Measurements from ENCODE around the gene PAPSS1. TPM values are rescaled to one million over a fixed set of nuclear protein-coding genes. Genes with fewer than 3 reads are reported as not detected.
A peak's percentile ranks its signal among the peaks of the same experiment; 100 is the strongest.

PAPSS1 gene
- total and polyA plus RNA-seq, 9 of the 15 experiments (the other 6 are each of a cell fraction or from before 2014, with no cell fraction given): 21.1 to 53.9 (median 41.9) TPM

DNA sequence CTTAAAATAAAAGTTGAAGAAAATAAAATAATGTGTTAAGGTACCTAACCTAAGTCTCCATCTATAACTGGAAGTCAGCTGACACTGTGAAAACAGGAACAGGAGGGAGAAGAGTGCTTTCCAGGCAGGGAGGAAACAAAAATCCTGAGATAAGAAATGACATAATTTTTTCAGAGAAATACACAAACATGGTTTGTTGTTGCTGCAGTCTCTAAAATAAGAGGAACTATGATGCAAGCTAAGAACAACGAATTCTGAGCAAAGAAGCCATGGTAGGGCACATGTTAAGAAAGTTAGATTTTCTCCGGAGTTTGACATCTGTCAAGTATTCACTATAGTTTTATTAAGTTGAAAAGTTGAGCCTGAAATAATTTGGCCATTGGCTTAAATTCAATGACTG lies 26.9 kb downstream of the PAPSS1 start:
- 12% methylated on average over 2 of the region's 2 CpGs for WGBS (ENCODE audit: insufficient coverage, low coverage, missing lambda C conversion rate)
- no peak for FAIRE-seq
- Histone ChIP-seq H3K27me3 (ENCODE audit: control insufficient read depth in 2 of 2, insufficient read depth in 2 of 2, low read length in 2 of 2) (no peaks in the 10 kb centered on the region), H2AFZ (ENCODE audit: low read depth, low read length) (peak overlapping the region; percentile 10; the same call in 1 of the 2 replicates), H3K4me3 (no peak overlapping the region), H3K36me3 (ENCODE audit: control insufficient read depth, insufficient read depth, low read length) (peaks cover 6% of the 10 kb centered on the region; the same call in 2 of the 3 replicates), H3K27ac (ENCODE audit: extremely low read depth, low read depth, low read length) (peak overlapping the region; percentile 67; the same call in 2 of the 3 replicates), H3K4me2 (ENCODE audit: insufficient read depth, low read length) (no peak overlapping the region), H4K20me1 (replicated peaks; ENCODE audit: control insufficient read depth, insufficient read depth, low read length) (no peaks in the 10 kb centered on the region), H3K79me2 (ENCODE audit: control insufficient read depth, insufficient read depth, low read length) (no peaks in the 10 kb centered on the region), H3K4me1 (replicated peaks in 1 of 2; ENCODE audit: control insufficient read depth in 2 of 2, insufficient read depth in 2 of 2, low read length in 2 of 2) (peaks cover 0 to 11% of the 10 kb centered on the region in 2 experiments; a peak in 2 of 5 replicates), H3K9me1 (ENCODE audit: control insufficient read depth, insufficient read depth, low read length) (no peaks in the 10 kb centered on the region), H3K9me3 (replicated peaks; ENCODE audit: control insufficient read depth, insufficient read depth, low read depth, low read length) (no peaks in the 10 kb centered on the region), H3K9ac (ENCODE audit: insufficient read depth in 1 of 2, low read depth in 2 of 2, low read length in 2 of 2) (no peak overlapping the region)
- ChIA-PET CTCF (ENCODE audit: low intra/inter-chr PET ratio) (no interaction called here), POLR2A (no interaction called here)
- intact Hi-C loops (cut with micrococcal nuclease) (no loop called here), in situ Hi-C loops (cut with MboI) (no loop called here)
- peak; percentile 56; the same call in 2 of the 3 replicates for ATAC-seq
- no TSS peak for BruUV-seq (replicated peaks)
- no peak for DNase-seq (ENCODE audit: extremely low read depth in 1 of 4, low spot score in 3 of 4)
- TF ChIP-seq GTF2F1 (IDR thresholded peaks at IDR 0.05; ENCODE audit: low read depth, low read length) (no peak), SMAD3 (CRISPR knock-in tag; conservative IDR thresholded peaks at IDR 0.05) (no peak), NUFIP1 (IDR thresholded peaks at IDR 0.05; ENCODE audit: partially characterized antibody) (no peak), PRMT5 (CRISPR knock-in tag; IDR thresholded peaks at IDR 0.05) (no peak), GABPB1 (CRISPR knock-in tag; IDR thresholded peaks at IDR 0.05) (no peak), GATA2 (CRISPR knock-in tag; IDR thresholded peaks at IDR 0.05) (peak; percentile 9; the same call in 1 of the 2 replicates), HDAC1 (IDR thresholded peaks at IDR 0.05) (no peak), ZNF232 (CRISPR knock-in tag; IDR thresholded peaks at IDR 0.05) (no peak), EP400 (IDR thresholded peaks at IDR 0.05) (peak; percentile 55), HNRNPUL1 (IDR thresholded peaks at IDR 0.05; ENCODE audit: low read length) (no peak), POLR2G (IDR thresholded peaks at IDR 0.05; ENCODE audit: low read depth, low read length) (no peak), MTF1 (CRISPR knock-in tag; IDR thresholded peaks at IDR 0.05; ENCODE audit: borderline replicate concordance) (no peak), ZNF583 (CRISPR knock-in tag; IDR thresholded peaks at IDR 0.05) (no peak), ATF1 (CRISPR knock-in tag; IDR thresholded peaks at IDR 0.05) (no peak), ATF1 (tag; IDR thresholded peaks at IDR 0.05) (no peak), CC2D1A (IDR thresholded peaks at IDR 0.05) (no peak), ZBTB8A (IDR thresholded peaks at IDR 0.05; ENCODE audit: partially characterized antibody) (no peak), ZNF79 (CRISPR knock-in tag; IDR thresholded peaks at IDR 0.05; ENCODE audit: low read depth) (no peak), ZNF253 (CRISPR knock-in tag; conservative IDR thresholded peaks at IDR 0.05) (no peak), STAG1 (CRISPR knock-in tag; IDR thresholded peaks at IDR 0.05; ENCODE audit: borderline replicate concordance) (no peak), MAFG (tag; conservative IDR thresholded peaks at IDR 0.05) (no peak), CBFA2T2 (conservative IDR thresholded peaks at IDR 0.05) (no peak), SRF (CRISPR knock-in tag; IDR thresholded peaks at IDR 0.05) (peak in 1 of 2 experiments; percentile 64; a peak in 1 of 4 replicates)
- TF ChIP-seq, protein P1, sequence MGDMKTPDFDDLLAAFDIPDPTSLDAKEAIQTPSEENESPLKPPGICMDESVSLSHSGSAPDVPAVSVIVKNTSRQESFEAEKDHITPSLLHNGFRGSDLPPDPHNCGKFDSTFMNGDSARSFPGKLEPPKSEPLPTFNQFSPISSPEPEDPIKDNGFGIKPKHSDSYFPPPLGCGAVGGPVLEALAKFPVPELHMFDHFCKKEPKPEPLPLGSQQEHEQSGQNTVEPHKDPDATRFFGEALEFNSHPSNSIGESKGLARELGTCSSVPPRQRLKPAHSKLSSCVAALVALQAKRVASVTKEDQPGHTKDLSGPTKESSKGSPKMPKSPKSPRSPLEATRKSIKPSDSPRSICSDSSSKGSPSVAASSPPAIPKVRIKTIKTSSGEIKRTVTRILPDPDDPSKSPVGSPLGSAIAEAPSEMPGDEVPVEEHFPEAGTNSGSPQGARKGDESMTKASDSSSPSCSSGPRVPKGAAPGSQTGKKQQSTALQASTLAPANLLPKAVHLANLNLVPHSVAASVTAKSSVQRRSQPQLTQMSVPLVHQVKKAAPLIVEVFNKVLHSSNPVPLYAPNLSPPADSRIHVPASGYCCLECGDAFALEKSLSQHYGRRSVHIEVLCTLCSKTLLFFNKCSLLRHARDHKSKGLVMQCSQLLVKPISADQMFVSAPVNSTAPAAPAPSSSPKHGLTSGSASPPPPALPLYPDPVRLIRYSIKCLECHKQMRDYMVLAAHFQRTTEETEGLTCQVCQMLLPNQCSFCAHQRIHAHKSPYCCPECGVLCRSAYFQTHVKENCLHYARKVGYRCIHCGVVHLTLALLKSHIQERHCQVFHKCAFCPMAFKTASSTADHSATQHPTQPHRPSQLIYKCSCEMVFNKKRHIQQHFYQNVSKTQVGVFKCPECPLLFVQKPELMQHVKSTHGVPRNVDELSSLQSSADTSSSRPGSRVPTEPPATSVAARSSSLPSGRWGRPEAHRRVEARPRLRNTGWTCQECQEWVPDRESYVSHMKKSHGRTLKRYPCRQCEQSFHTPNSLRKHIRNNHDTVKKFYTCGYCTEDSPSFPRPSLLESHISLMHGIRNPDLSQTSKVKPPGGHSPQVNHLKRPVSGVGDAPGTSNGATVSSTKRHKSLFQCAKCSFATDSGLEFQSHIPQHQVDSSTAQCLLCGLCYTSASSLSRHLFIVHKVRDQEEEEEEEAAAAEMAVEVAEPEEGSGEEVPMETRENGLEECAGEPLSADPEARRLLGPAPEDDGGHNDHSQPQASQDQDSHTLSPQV (IDR thresholded peaks at IDR 0.05): peak; percentile 48; the same call in 1 of the 2 replicates

Measured in K562 (cell line).